GM12892 (cell line): ENCODE results near the gene STX3. TPM values are rescaled to one million over a fixed set of nuclear protein-coding genes. Genes with fewer than 3 reads are reported as not detected.

Source experiments
- DNase-seq: peaks from one replicate; pipeline ENCODE4 v3.0.0; 2011; ENCODE audit not compliant: insufficient read length
- FAIRE-seq: peaks from 2 replicates; lab custom pipeline; 2011; peaks lifted over from hg19 to GRCh38; lab: Jason Lieb, UNC
- POLR2A ChIP-seq: IDR thresholded peaks from 2 replicates; pipeline ENCODE4 v1.6.1; 2011; ENCODE audit warnings: low read depth, low read length, control low read depth
- POLR2AphosphoS5 ChIP-seq: IDR thresholded peaks from 2 replicates; pipeline ENCODE4 v1.6.1; 2011; ENCODE audit warnings: low read depth, low read length, control low read depth
- TAF1 ChIP-seq: IDR thresholded peaks from 2 replicates; pipeline ENCODE4 v1.6.1; 2011; ENCODE audit warnings: low read depth, mild to moderate bottlenecking, control low read depth, low read length, borderline replicate concordance
- polyA plus RNA-seq: library from polyadenylated mRNA; unstranded; fragments of >200 nt; gene quantifications from one replicate; pipeline ENCODE4 v1.2.1, GENCODE V29; 2012; ENCODE audit warnings: missing spikeins, inconsistent platforms; ENCODE audit not compliant: missing spikeins

STX3 gene
- 1.6 TPM for polyA plus RNA-seq

DNA sequence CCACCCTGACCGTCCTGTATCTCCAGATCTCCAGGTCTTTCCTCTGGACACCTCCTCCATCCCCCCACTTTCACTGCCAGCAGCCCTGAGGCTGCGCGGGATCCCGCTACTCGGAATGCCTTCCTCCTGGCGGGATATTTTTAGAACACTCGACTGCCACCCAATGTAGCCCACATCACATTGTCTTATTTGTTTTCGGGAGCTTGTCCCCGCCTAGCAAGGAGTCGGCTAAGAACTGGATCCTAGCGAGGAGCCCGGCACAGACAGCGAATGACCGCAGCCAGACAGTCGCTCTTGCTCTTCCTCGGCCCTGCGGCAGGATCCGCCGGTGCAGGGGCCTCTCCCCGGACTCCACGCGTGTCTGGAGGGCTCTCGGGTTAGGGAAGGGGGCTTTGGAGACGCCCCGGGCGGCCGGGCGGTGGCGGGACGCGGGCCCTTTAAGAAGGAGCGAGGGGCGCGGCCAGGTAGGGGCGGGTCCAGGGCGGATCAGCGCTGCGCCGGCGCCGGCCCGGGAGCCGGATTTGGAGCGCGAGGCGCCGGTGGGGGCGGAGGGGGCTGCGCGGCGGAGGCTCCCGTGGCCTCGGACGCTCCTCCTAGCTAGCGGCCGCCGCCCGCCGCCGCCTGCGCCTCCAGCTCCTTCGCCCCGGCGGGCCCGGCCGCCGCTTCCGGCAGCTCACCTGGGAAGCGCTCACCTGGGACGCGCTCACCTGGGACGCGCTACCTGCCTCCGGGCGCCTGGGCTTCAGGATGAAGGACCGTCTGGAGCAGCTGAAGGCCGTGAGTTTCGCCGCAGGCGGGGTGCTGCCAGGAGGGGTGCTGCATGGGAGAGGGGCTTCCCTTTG is at the start of gene STX3:
TSS of gene STX3 (plus strand) at position 518 of the 842 bp plus-strand sequence. CDS start at position 748, 230 bp downstream.
- no peak for TF ChIP-seq POLR2AphosphoS5
- no peak for TF ChIP-seq POLR2A
- TF ChIP-seq TAF1 = no peak
- DNase-seq (peak; percentile 72), FAIRE-seq (peak; percentile 84)

- no peak for FAIRE-seq
These were observed 48.5 kb upstream of the STX3 start for GRCh38 chr11:59706518-59707285.

DNA sequence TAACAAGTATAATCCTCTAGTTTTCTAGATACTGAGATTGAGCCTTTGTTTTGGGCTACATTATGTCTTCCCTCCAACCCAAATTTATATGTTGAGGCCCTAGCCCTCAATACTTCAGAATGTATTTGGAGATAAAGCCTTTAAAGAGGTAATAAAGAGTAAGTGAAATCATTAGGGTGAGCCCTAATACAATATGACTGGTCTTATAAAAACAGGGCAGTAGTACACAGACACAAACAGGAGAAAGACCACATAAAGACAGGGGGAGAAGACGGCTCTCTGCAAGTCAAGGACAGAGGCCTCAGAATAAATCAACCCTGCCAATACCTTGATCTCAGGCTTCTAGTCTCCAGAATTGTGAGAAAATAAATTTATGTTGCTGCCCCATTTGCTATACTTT is 47.8 kb upstream of the STX3 start:
- no peak for DNase-seq
- FAIRE-seq = no peak
- no peak for TF ChIP-seq TAF1

More at GRCh38 chr11:59706518-59707285, 48.5 kb upstream of the STX3 start:
- TF ChIP-seq POLR2AphosphoS5 = no peak
- TF ChIP-seq TAF1 = no peak
- no peak for TF ChIP-seq POLR2A
- no peak for DNase-seq

DNA sequence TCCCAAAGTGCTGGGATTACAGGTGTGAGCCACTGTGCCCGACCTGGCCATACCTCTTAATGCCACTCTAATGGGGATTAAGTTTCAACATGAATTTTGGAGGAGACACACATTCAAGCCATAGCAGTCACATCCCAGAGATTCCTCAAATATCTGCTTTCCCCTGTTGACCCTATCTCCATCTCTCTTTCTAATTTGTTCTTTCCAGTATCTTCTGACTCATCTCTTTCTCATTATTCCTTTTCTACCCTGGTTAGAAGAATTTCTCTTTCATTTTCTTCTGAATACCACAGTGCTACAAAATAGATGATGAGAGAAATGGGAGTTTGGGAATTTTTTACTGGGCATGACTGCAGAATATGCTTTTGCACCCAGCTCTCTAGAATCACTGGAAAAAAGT is 46.6 kb upstream of the STX3 start:
- no peak for DNase-seq
- TF ChIP-seq TAF1 (no peak), POLR2A (no peak), POLR2AphosphoS5 (no peak)
- no peak for FAIRE-seq

DNA sequence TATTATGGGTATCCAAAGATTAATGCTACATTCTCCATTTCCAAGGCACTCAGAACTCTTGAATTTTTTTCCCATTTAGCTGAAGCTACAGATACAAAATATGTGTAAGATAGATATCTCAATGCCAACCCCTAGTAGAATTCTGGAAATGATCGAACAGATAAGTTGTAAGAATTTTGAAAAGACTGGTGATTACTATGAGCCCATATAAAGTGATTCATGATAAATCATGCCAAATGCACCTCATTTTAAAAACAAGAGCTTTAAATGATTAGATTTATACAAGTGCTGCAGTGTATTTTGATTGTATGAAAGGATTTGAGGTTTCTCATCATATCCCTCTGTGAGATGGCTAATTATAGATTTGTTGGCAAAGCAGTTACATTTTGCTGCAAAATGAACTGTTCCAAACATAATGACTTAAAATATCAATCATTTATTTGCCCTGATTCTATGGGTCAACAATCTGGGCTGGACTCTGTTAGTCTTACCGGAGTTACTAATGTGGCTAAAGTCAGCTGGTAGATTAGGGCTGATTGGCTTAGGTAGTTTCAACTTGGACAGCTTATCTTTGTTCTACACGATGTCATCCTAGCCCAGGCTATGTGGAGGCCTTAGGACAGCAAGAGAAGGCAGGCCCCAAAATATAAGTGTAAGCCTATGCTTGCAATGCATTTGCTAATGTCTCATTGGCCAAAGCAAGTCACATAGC is 44.9 kb upstream of the STX3 start:
- DNase-seq (no peak), FAIRE-seq (no peak)
- TF ChIP-seq TAF1 (no peak), POLR2AphosphoS5 (no peak), POLR2A (no peak)

DNA sequence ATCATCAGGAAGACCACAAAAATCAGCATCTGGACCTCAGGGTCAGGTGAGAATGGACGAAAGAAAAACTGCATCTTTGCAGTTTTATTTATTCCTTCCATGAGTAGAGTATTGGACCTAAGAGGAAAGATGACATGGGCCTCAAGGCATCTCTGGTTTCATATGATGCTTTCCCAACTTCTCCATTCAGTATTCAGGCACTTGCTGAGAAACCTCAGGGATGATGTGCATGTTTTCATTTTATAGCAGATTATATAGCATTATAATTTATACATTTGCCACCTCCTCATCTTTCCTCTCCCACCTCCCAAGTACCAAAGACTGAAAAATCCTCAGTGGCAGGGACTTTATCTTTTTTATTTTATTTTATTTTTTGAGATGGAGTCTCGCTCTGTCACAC is 41.4 kb upstream of the STX3 start, which contains the start of gene OR10V1:
TSS of gene OR10V1 (minus strand) at position 101 of the 400 bp plus-strand sequence. CDS start at position 101, 0 bp downstream.
- TF ChIP-seq TAF1 (no peak), POLR2AphosphoS5 (no peak), POLR2A (no peak)
- DNase-seq (no peak), FAIRE-seq (no peak)

DNA sequence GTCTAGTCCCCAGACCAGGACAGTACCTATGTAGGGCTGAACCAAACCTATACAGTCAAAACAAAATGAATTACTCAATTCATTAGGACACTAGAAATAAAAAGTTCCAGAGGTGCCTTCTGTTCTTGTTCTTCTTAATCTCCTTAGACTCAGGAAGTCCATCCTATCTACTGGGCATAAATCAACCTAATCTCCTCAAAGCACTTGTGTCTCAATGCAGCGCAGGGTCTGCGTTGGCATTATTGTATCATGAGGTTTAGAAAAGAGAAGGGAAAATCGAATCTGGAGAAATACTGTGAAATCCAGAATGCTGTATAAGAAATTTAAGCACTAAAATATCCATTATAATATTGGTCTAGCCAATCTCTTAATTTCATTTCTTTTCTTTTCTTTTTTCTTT is 39.1 kb upstream of the STX3 start:
- TF ChIP-seq POLR2A (no peak), POLR2AphosphoS5 (no peak), TAF1 (no peak)
- FAIRE-seq = no peak
- no peak for DNase-seq

GRCh38 chr11:59719556-59719955 is 35.6 kb upstream of the STX3 start:
- TF ChIP-seq POLR2AphosphoS5 (no peak), TAF1 (no peak), POLR2A (no peak)
- FAIRE-seq = no peak

DNA sequence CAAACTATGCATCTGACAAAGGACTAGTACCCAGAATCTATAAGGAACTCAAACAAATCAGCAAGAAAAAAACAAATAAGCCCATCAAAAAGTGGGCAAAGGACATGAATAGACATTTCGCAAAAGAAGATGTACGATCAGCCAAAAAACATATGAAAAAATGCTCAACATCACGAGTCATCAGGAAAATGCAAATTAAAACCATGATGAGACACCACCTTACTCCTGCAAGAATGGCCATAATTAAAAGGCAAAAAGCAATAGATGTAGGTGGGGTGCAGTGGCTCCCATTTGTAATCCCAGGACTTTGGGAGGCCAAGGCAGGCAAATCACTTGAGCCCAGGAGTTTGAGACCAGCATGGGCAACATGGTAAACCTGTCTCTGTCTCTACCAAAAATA is 31.1 kb upstream of the STX3 start:
- no peak for FAIRE-seq

More at GRCh38 chr11:59719556-59719955, 35.6 kb upstream of the STX3 start:
- no peak for DNase-seq

DNA sequence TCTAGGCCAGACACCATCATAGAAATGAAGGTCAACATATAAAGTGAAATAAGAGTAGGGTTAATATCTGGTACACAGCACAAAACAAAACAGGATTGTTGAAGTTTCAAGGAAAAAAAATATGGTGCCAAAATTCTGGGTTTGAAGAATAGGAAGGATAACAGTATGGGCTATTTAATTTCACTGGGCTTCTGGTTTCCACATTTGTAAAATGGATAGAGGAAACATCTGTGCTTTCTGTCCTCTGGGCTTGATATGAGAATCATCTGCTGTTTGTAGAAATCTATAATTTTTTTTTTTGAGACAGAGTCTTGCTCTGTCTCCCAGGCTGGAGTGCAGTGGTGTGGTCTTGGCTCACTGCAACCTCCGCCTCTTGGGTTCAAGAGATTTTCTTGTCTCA is 27.8 kb upstream of the STX3 start:
- TF ChIP-seq TAF1 (no peak), POLR2AphosphoS5 (no peak), POLR2A (no peak)
- FAIRE-seq = no peak

More for the DNA sequence above, 31.1 kb upstream of the STX3 start:
- TF ChIP-seq POLR2A (no peak), TAF1 (no peak), POLR2AphosphoS5 (no peak)
- no peak for DNase-seq

DNA sequence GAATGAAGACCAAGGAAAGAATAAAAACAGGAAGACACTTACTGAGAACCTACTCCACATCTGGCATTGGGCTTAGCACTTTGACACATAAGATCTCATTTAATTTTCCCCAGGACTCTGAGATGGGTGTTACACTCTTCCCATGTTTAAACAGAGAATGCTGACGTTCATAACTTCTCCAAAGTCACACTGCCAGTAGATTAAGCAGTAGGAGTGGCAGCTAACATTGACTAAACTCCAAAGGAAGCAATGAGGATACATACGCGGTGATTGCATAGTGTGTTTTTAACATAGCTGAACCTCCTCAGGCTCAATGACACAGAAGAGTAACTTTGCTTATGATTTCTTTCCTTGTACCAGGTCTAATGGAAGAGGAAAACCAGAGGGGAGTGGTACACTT is 27.0 kb upstream of the STX3 start:
- no peak for DNase-seq
- TF ChIP-seq TAF1 = no peak
- TF ChIP-seq POLR2A = no peak
- TF ChIP-seq POLR2AphosphoS5 = no peak
- no peak for FAIRE-seq

More for the DNA sequence above, 27.8 kb upstream of the STX3 start:
- no peak for DNase-seq

DNA sequence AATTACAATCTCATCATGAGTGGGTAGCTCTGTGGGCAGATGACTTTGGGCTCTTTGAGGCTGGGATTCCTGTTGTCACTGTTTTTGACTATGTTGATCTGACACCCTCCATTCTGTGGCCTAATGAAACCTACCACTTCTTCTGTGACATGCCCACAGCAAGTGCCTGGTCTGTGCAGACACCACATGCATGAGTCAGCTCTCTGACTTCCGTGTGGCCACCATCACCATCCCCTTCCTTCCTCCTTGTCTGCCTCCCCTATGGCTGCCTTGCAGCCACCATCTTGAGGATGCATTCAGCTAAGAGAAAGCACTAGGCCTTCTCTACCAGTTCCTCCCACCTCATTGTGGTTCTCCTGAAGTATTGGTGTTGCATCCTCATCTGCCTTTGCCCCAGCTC is 26.3 kb upstream of the STX3 start:
- TF ChIP-seq TAF1 = no peak
- no peak for TF ChIP-seq POLR2AphosphoS5
- TF ChIP-seq POLR2A = no peak
- no peak for FAIRE-seq

More for the DNA sequence above, 26.3 kb upstream of the STX3 start:
- no peak for DNase-seq
